Retinal pigment epithelial cell (primary cell): ENCODE results near the gene TGFB2.

Experiments used
- DNase-seq: peaks from one replicate; pipeline ENCODE4 v3.0.0-alpha.2; 2010; ENCODE audit warnings: low read depth
- H3K4me3 ChIP-seq: 2 replicates; pipeline ENCODE4 v1.5.1; 2011; ENCODE audit warnings: mild to moderate bottlenecking, low read length, control low read depth, moderate library complexity
- CTCF ChIP-seq: conservative IDR thresholded peaks from 2 replicates; pipeline ENCODE4 v1.5.1; 2011; ENCODE audit warnings: low read depth, low read length, control low read depth, inconsistent platforms

TGFB2 gene

GRCh38 chr1:218444588-218444987 is 99.5 kb downstream of the TGFB2 start:
- no peak for DNase-seq
- TF ChIP-seq CTCF = no peak
- no peak overlapping the region for H3K4me3 ChIP-seq

- no peak for TF ChIP-seq CTCF
- no peak for DNase-seq
- H3K4me3 ChIP-seq = no peak overlapping the region
These were observed 102.0 kb downstream of the TGFB2 start for GRCh38 chr1:218447010-218447689.

- H3K4me3 ChIP-seq = no peak overlapping the region
- no peak for TF ChIP-seq CTCF
These were observed 106.3 kb downstream of the TGFB2 start for GRCh38 chr1:218451415-218451814.

GRCh38 chr1:218454700-218455282 is 109.7 kb downstream of the TGFB2 start:
- no peak for TF ChIP-seq CTCF
- DNase-seq = no peak
- H3K4me3 ChIP-seq = no peak overlapping the region

More at GRCh38 chr1:218451415-218451814, 106.3 kb downstream of the TGFB2 start:
- DNase-seq = no peak

- no peak for DNase-seq
- no peak for TF ChIP-seq CTCF
These were observed 111.3 kb downstream of the TGFB2 start for GRCh38 chr1:218456444-218456843.

GRCh38 chr1:218459450-218459849 is 114.3 kb downstream of the TGFB2 start:
- TF ChIP-seq CTCF = no peak
- no peak for DNase-seq
- H3K4me3 ChIP-seq = no peak overlapping the region

More at GRCh38 chr1:218456444-218456843, 111.3 kb downstream of the TGFB2 start:
- H3K4me3 ChIP-seq = no peak overlapping the region
